SK-N-SH treated with all-trans-retinoic acid at 6 μM for 48 hours (cell line): ENCODE results near the gene NFKBIB.
"Not testable (repeated sequence)": the region's sequence is repeated elsewhere in the genome, so short reads cannot be mapped to it uniquely, and the experiment has no call there.

ENCODE experiments used
- ATAC-seq: fragments of 200-7000 bp; cut with Tn5 transposase; 3 replicates; pipeline ENCODE4 v1.9.1; 2020; ENCODE audit warnings: mild to moderate bottlenecking, moderate library complexity
- ARNTL ChIP-seq: fragments of 450-650 bp; formaldehyde crosslinking; IDR thresholded peaks from 2 replicates; pipeline ENCODE4 v1.5.0; 2020; ENCODE audit warnings: low read depth, mild to moderate bottlenecking, moderate library complexity, borderline replicate concordance
- BACH2 ChIP-seq: fragments of 250-450 bp; sonication (Bioruptor Pico); IDR thresholded peaks from 2 replicates; pipeline ENCODE4 v1.9.0; 2021; ENCODE audit warnings: mild to moderate bottlenecking, borderline replicate concordance
- CSDC2 ChIP-seq: fragments of 250-450 bp; sonication (Bioruptor Pico); IDR thresholded peaks from 2 replicates; pipeline ENCODE4 v1.5.0; 2020; ENCODE audit warnings: mild to moderate bottlenecking, moderate library complexity
- GLIS3 ChIP-seq: fragments of 250-450 bp; sonication (Bioruptor Pico); IDR thresholded peaks from 2 replicates; pipeline ENCODE4 v1.5.0; 2020; ENCODE audit warnings: mild to moderate bottlenecking, moderate library complexity
- ISL1 ChIP-seq: fragments of 250-450 bp; sonication (Bioruptor Pico); IDR thresholded peaks from 2 replicates; pipeline ENCODE4 v2.1.2; 2022; ENCODE audit warnings: mild to moderate bottlenecking, moderate library complexity
- OSR1 ChIP-seq: fragments of 250-450 bp; sonication (Bioruptor Pico); IDR thresholded peaks from 2 replicates; pipeline ENCODE4 v1.8.0; 2022; ENCODE audit warnings: moderate library complexity, mild to moderate bottlenecking, inconsistent platforms
- RARB ChIP-seq: fragments of 250-450 bp; sonication (Bioruptor Pico); IDR thresholded peaks from 2 replicates; pipeline ENCODE4 v1.8.0; 2021; ENCODE audit warnings: mild to moderate bottlenecking, moderate library complexity
- SNAI2 ChIP-seq: fragments of 250-450 bp; sonication (Bioruptor Pico); IDR thresholded peaks from 2 replicates; pipeline ENCODE4 v1.5.0; 2020; ENCODE audit warnings: mild to moderate bottlenecking, moderate library complexity
- TCF4 ChIP-seq: fragments of 250-450 bp; sonication (Bioruptor Pico); IDR thresholded peaks from 2 replicates; pipeline ENCODE4 v1.8.0; 2021; ENCODE audit warnings: mild to moderate bottlenecking, moderate library complexity, borderline replicate concordance
- TOX ChIP-seq: fragments of 250-450 bp; sonication (Bioruptor Pico); IDR thresholded peaks from 2 replicates; pipeline ENCODE4 v1.8.0; 2021; ENCODE audit warnings: mild to moderate bottlenecking, moderate library complexity, borderline replicate concordance
- ZC3H10 ChIP-seq: fragments of 250-450 bp; sonication (Bioruptor Pico); IDR thresholded peaks from 2 replicates; pipeline ENCODE4 v1.5.1; 2021; ENCODE audit warnings: mild to moderate bottlenecking, moderate library complexity
- ZFP3 ChIP-seq: fragments of 250-450 bp; sonication (Bioruptor Pico); IDR thresholded peaks from 2 replicates; pipeline ENCODE4 v1.5.0; 2020; ENCODE audit warnings: mild to moderate bottlenecking, moderate library complexity
- ZFP30 ChIP-seq: fragments of 450-650 bp; formaldehyde crosslinking; IDR thresholded peaks from 2 replicates; pipeline ENCODE4 v1.5.0; 2022; ENCODE audit warnings: mild to moderate bottlenecking, moderate library complexity
- ZNF565 ChIP-seq: fragments of 450-650 bp; formaldehyde crosslinking; conservative IDR thresholded peaks from 2 replicates; pipeline ENCODE4 v1.5.0; 2020; ENCODE audit warnings: low read depth, mild to moderate bottlenecking, moderate library complexity
- ZNF70 ChIP-seq: fragments of 450-650 bp; formaldehyde crosslinking; IDR thresholded peaks from 2 replicates; pipeline ENCODE4 v1.5.0; 2020; ENCODE audit warnings: mild to moderate bottlenecking, moderate library complexity
- TF ChIP-seq, protein P1 (sequence below): fragments of 250-450 bp; sonication (Bioruptor Pico); IDR thresholded peaks from 2 replicates; pipeline ENCODE4 v1.5.1; 2020; ENCODE audit warnings: low read depth, mild to moderate bottlenecking, moderate library complexity
- TF ChIP-seq, protein P2 (sequence below): fragments of 250-450 bp; sonication (Bioruptor Pico); IDR thresholded peaks from 2 replicates; pipeline ENCODE4 v1.5.1; 2021; ENCODE audit warnings: mild to moderate bottlenecking, moderate library complexity
- TF ChIP-seq, protein P3 (sequence below): fragments of 250-450 bp; sonication (Bioruptor Pico); IDR thresholded peaks from 2 replicates; pipeline ENCODE4 v1.8.0; 2021; ENCODE audit warnings: low read depth, mild to moderate bottlenecking, moderate library complexity, borderline replicate concordance
- TF ChIP-seq, protein P4 (sequence below): fragments of 250-450 bp; sonication (Bioruptor Pico); IDR thresholded peaks from 2 replicates; pipeline ENCODE4 v1.8.0; 2020; ENCODE audit warnings: mild to moderate bottlenecking, moderate library complexity, borderline replicate concordance
- TF ChIP-seq, protein P5 (sequence below): fragments of 250-450 bp; sonication (Bioruptor Pico); IDR thresholded peaks from 2 replicates; pipeline ENCODE4 v1.5.0; 2020; ENCODE audit warnings: mild to moderate bottlenecking, moderate library complexity

NFKBIB gene

DNA sequence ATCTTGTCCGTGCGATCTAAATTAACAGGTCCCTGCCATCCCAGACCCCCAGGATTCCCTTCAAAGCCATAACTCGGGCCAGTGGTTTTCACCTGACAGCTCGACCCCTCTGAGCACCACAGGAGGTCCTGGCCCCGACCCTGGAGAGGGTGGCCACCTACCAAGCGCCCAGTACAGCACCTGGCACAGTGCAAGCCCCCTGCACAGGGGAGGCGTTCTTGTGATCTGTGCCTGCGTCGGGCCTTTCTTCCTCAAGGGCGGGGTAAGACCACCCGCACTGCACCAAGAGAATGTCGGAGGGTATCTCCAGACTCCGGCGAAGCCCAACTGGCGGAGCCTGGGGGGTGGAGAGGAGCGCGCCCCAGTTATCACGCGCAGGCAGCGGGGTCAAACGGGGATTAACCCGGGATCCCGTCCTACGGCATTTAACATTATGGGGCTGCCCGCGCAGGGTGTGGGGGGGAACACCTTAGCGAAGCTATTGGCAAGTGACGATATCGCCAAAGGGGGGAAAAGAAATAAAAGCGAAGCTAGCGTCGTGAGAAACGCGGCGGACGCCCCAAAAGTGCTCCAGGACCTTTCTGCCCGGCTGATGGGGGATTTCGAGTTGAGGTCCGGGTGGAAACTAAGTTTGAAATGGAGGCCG is 48.7 kb upstream of the NFKBIB start:
- ATAC-seq, result no peak
- TF ChIP-seq ZFP3 (CRISPR knock-in tag) (no peak), RARB (CRISPR knock-in tag) (no peak), TCF4 (CRISPR knock-in tag) (no peak), ZC3H10 (no peak)

DNA sequence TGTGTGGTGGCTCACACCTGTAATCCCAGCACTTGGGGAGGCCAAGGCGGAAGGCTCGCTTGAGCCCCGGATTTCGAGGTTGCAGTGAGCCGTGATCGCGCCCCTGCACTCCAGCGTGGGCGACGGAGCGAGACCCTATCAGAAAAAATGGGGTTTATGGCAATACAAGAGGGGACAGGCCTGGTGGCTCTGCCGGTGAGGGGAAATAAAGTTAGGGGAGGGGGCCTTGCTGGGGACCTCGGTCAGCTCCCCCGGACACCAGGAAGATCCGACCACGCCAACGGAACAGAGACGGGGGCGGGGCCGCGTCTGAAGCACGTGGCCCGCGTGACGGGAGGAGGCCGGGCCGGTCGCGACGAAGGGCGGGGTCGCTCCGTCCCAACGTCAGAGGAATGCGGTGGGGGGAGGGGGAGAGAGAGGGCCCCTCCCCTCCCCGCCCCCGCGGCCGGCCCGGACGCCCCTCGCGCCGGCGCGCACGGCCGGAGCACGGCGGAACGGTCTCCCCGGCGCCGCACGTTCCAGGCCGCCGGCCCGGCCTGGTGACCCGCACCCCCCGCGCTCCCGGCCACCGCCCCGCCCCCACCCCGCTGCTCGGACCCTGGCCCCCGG is 48.0 kb upstream of the NFKBIB start:
- ATAC-seq, result peak; percentile 25
- TF ChIP-seq CSDC2 (no peak), ZNF70 (CRISPR knock-in tag) (no peak)
- TF ChIP-seq, all 23 proteins: peak for 0

DNA sequence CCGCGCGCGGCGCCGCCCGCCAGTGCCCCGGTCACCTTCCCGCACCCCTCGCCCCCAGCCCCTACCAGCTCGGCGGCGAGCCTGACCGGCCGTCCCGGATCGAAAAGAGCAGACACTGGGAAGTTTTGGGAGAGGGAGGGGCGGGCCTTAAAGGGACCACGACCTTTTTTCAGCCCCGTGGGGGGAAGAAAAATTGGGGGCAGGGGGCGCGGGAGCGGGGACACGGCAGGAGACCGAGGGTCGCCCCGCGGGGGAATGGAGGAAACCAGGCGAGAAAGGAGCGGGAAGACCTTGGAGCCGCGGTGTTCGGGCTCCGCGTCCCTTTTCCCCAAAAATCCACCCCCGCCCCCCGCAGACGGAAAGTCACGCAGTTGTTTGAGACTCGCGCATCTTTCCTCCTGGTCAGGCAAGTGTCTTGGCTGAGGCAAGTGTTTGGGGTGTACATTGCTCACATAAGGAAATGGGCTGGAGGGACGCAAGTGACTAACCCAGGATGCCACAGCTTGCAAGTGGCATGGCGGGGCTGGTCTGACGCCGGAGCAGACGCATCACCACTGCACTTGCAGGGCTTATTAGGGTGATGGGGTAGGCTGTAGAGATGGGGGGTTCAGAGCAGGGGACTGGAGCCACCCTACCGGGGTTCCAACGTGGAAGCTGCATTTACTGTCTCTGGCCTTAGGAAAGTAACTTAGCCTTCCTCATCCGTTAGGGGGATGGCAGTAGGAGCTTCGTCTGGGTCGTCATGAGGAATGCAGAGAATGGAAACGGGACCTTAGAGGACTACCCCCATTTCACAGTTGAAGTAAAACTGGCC is 47.3 kb upstream of the NFKBIB start:
- ATAC-seq, result no peak
- no peak for TF ChIP-seq TOX
- TF ChIP-seq, protein P1, sequence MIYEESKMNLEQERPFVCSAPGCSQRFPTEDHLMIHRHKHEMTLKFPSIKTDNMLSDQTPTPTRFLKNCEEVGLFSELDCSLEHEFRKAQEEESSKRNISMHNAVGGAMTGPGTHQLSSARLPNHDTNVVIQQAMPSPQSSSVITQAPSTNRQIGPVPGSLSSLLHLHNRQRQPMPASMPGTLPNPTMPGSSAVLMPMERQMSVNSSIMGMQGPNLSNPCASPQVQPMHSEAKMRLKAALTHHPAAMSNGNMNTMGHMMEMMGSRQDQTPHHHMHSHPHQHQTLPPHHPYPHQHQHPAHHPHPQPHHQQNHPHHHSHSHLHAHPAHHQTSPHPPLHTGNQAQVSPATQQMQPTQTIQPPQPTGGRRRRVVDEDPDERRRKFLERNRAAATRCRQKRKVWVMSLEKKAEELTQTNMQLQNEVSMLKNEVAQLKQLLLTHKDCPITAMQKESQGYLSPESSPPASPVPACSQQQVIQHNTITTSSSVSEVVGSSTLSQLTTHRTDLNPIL, result no peak
- TF ChIP-seq RARB (CRISPR knock-in tag), result no peak
- TF ChIP-seq, protein P2, sequence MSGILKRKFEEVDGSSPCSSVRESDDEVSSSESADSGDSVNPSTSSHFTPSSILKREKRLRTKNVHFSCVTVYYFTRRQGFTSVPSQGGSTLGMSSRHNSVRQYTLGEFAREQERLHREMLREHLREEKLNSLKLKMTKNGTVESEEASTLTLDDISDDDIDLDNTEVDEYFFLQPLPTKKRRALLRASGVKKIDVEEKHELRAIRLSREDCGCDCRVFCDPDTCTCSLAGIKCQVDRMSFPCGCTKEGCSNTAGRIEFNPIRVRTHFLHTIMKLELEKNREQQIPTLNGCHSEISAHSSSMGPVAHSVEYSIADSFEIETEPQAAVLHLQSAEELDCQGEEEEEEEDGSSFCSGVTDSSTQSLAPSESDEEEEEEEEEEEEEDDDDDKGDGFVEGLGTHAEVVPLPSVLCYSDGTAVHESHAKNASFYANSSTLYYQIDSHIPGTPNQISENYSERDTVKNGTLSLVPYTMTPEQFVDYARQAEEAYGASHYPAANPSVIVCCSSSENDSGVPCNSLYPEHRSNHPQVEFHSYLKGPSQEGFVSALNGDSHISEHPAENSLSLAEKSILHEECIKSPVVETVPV (CRISPR knock-in tag), result no peak
- TF ChIP-seq, protein P3, sequence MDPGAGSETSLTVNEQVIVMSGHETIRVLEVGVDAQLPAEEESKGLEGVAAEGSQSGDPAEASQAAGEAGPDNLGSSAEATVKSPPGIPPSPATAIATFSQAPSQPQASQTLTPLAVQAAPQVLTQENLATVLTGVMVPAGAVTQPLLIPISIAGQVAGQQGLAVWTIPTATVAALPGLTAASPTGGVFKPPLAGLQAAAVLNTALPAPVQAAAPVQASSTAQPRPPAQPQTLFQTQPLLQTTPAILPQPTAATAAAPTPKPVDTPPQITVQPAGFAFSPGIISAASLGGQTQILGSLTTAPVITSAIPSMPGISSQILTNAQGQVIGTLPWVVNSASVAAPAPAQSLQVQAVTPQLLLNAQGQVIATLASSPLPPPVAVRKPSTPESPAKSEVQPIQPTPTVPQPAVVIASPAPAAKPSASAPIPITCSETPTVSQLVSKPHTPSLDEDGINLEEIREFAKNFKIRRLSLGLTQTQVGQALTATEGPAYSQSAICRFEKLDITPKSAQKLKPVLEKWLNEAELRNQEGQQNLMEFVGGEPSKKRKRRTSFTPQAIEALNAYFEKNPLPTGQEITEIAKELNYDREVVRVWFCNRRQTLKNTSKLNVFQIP (CRISPR knock-in tag), result no peak
- no peak for TF ChIP-seq GLIS3 (CRISPR knock-in tag)
- TF ChIP-seq, protein P4, sequence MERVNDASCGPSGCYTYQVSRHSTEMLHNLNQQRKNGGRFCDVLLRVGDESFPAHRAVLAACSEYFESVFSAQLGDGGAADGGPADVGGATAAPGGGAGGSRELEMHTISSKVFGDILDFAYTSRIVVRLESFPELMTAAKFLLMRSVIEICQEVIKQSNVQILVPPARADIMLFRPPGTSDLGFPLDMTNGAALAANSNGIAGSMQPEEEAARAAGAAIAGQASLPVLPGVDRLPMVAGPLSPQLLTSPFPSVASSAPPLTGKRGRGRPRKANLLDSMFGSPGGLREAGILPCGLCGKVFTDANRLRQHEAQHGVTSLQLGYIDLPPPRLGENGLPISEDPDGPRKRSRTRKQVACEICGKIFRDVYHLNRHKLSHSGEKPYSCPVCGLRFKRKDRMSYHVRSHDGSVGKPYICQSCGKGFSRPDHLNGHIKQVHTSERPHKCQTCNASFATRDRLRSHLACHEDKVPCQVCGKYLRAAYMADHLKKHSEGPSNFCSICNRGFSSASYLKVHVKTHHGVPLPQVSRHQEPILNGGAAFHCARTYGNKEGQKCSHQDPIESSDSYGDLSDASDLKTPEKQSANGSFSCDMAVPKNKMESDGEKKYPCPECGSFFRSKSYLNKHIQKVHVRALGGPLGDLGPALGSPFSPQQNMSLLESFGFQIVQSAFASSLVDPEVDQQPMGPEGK (CRISPR knock-in tag), result no peak; the same call in 1 of the 2 replicates
- no peak for TF ChIP-seq ARNTL (CRISPR knock-in tag)
- TF ChIP-seq ZC3H10, result no peak
- TF ChIP-seq, protein P5, sequence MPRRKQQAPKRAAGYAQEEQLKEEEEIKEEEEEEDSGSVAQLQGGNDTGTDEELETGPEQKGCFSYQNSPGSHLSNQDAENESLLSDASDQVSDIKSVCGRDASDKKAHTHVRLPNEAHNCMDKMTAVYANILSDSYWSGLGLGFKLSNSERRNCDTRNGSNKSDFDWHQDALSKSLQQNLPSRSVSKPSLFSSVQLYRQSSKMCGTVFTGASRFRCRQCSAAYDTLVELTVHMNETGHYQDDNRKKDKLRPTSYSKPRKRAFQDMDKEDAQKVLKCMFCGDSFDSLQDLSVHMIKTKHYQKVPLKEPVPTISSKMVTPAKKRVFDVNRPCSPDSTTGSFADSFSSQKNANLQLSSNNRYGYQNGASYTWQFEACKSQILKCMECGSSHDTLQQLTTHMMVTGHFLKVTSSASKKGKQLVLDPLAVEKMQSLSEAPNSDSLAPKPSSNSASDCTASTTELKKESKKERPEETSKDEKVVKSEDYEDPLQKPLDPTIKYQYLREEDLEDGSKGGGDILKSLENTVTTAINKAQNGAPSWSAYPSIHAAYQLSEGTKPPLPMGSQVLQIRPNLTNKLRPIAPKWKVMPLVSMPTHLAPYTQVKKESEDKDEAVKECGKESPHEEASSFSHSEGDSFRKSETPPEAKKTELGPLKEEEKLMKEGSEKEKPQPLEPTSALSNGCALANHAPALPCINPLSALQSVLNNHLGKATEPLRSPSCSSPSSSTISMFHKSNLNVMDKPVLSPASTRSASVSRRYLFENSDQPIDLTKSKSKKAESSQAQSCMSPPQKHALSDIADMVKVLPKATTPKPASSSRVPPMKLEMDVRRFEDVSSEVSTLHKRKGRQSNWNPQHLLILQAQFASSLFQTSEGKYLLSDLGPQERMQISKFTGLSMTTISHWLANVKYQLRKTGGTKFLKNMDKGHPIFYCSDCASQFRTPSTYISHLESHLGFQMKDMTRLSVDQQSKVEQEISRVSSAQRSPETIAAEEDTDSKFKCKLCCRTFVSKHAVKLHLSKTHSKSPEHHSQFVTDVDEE (CRISPR knock-in tag), result no peak
- TF ChIP-seq ZNF565 (CRISPR knock-in tag), result no peak

DNA sequence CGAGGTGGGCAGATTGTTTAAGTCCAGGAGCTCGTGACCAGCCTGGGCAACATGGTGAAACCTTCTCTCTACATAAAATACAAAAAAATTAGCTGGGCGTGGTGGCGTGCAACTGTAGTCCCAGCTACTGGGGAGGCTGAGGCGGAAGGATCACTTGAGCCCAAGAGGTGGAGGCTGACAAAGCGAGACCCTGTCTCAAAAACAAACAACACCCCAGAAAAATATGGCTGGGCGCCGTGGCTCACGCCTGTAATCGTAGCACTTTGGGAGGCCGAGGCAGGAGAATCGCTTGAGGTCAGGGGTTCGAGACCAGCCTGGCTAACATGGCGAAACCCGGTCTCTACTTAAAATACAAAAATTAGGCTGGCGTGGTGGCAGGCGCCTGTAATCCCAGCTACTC is 46.6 kb upstream of the NFKBIB start:
- ATAC-seq, result no peak
- TF ChIP-seq ISL1 (CRISPR knock-in tag) (no peak), BACH2 (CRISPR knock-in tag) (no peak), ZFP30 (no peak), SNAI2 (CRISPR knock-in tag) (no peak), ZNF70 (CRISPR knock-in tag) (no peak), OSR1 (no peak), CSDC2 (no peak)
- TF ChIP-seq, protein P3 (CRISPR knock-in tag), result no peak

DNA sequence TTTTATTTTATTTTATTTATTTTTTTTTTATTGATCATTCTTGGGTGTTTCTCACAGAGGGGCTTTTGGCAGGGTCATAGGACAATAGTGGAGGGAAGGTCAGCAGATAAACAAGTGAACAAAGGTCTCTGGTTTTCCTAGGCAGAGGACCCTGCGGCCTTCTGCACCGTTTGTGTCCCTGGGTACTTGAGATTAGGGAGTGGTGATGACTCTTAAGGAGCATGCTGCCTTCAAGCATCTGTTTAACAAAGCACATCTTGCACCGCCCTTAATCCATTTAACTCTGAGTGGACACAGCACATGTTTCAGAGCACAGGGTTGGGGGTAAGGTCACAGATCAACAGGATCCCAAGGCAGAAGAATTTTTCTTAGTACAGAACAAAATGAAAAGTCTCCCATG is 44.8 kb upstream of the NFKBIB start:
- ATAC-seq, result not testable (repeated sequence)

DNA sequence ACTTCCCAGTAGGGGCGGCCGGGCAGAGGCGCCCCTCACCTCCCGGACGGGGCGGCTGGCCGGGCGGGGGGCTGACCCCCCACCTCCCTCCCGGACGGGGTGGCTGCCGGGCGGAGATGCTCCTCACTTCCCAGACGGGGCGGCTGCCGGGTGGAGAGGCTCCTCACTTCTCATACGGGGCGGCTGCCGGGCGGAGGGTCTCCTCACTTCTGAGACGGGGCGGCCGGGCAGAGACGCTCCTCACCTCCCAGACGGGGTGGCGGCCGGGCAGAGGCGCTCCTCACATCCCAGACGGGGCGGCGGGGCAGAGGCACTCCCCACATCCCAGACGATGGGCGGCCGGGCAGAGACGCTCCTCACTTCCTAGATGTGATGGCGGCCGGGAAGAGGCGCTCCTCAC is 44.0 kb upstream of the NFKBIB start:
- ATAC-seq, result not testable (repeated sequence)
